ENCODE data around the gene CABP4. TPM values are rescaled to one million over a fixed set of nuclear protein-coding genes. Genes with fewer than 3 reads are reported as not detected.

The CABP4 gene
- total RNA-seq, 1 experiment from 2014 or later: 0.55 TPM

GRCh38 chr11:67419325-67420049 lies 35.7 kb upstream of the CABP4 start:
- intact Hi-C loops (cut with micrococcal nuclease): no loop called here
- Histone ChIP-seq H3F3A (ENCODE audit: low read length, unreplicated experiment) (no peaks in the 10 kb centered on the region), H3K9me3 (ENCODE audit: low read length) (no peaks in the 10 kb centered on the region), H3K79me2 (ENCODE audit: low read length) (no peaks in the 10 kb centered on the region), H3K4me1 (ENCODE audit: insufficient read depth, low read length) (peaks cover 13% of the 10 kb centered on the region; the same call in 1 of the 2 replicates), H4K20me1 (ENCODE audit: low read length) (no peaks in the 10 kb centered on the region), H3K9me2 (replicated peaks; ENCODE audit: low read length) (no peaks in the 10 kb centered on the region), H2AFZ (ENCODE audit: low read length) (no peak overlapping the region), H3K9ac (ENCODE audit: low read length) (no peak overlapping the region), H3K4me2 (ENCODE audit: low read length) (no peak overlapping the region), H3K36me3 (ENCODE audit: low read depth, low read length) (no peaks in the 10 kb centered on the region), H3K27me3 (ENCODE audit: low read length) (no peaks in the 10 kb centered on the region), H3K27ac (ENCODE audit: low read length) (no peak overlapping the region), H3K4me3 (ENCODE audit: low read length) (no peak overlapping the region)
- no peak for DNase-seq
- no peak for ATAC-seq
- TSS peak; percentile 45 for BruUV-seq (replicated peaks)
- CTCF ChIA-PET: interaction anchor here (1.7 kb wide), 1 partner anchor 18 kb away, joined by 6 read pairs; the partner anchor contains the start of gene PPP1CA
- TF ChIP-seq EZH2phosphoT487 (IDR thresholded peaks at IDR 0.05; ENCODE audit: borderline replicate concordance, low read length) (no peak), EZH2 (IDR thresholded peaks at IDR 0.05; ENCODE audit: low read length, unreplicated experiment) (no peak), CTCF (conservative IDR thresholded peaks at IDR 0.05; ENCODE audit: low read depth, low read length) (no peak)
- POLR2A ChIA-PET (ENCODE audit: unreplicated experiment): interaction anchor here (0.5 kb wide), 1 partner anchor 13 kb away, joined by 4 read pairs; no protein-coding TSS in a partner anchor

GRCh38 chr11:67420147-67420645 lies 35.0 kb upstream of the CABP4 start:
- CTCF ChIA-PET: interaction anchor here (1.7 kb wide), 1 partner anchor 18 kb away, joined by 6 read pairs; the partner anchor contains the start of gene PPP1CA
- Histone ChIP-seq H3K9me2 (replicated peaks; ENCODE audit: low read length) (no peaks in the 10 kb centered on the region), H4K20me1 (ENCODE audit: low read length) (no peaks in the 10 kb centered on the region), H3K4me1 (ENCODE audit: insufficient read depth, low read length) (peaks cover 13% of the 10 kb centered on the region; the same call in 1 of the 2 replicates), H3K4me3 (ENCODE audit: low read length) (peak overlapping the region; percentile 73), H3K27me3 (ENCODE audit: low read length) (no peaks in the 10 kb centered on the region), H3K27ac (ENCODE audit: low read length) (no peak overlapping the region), H2AFZ (ENCODE audit: low read length) (peak overlapping the region; percentile 85; the same call in 1 of the 2 replicates), H3K9ac (ENCODE audit: low read length) (peak overlapping the region; percentile 62; the same call in 1 of the 2 replicates), H3K36me3 (ENCODE audit: low read depth, low read length) (no peaks in the 10 kb centered on the region), H3K9me3 (ENCODE audit: low read length) (no peaks in the 10 kb centered on the region), H3K79me2 (ENCODE audit: low read length) (no peaks in the 10 kb centered on the region), H3F3A (ENCODE audit: low read length, unreplicated experiment) (no peaks in the 10 kb centered on the region), H3K4me2 (ENCODE audit: low read length) (peak overlapping the region; percentile 90)
- intact Hi-C loops (cut with micrococcal nuclease): no loop called here
- ATAC-seq (no peak), DNase-seq (no peak)
- TF ChIP-seq EZH2phosphoT487 (IDR thresholded peaks at IDR 0.05; ENCODE audit: borderline replicate concordance, low read length): no peak
- TF ChIP-seq CTCF (conservative IDR thresholded peaks at IDR 0.05; ENCODE audit: low read depth, low read length): no peak
- TF ChIP-seq EZH2 (IDR thresholded peaks at IDR 0.05; ENCODE audit: low read length, unreplicated experiment): no peak
- POLR2A ChIA-PET (ENCODE audit: unreplicated experiment): interaction anchor here (1.2 kb wide), 1 partner anchor 19 kb away, joined by 5 read pairs; the partner anchor contains the start of gene PPP1CA
- BruUV-seq (replicated peaks): no TSS peak

Measured in PC-3 (cell line).